GM12891 (cell line): ENCODE data around the gene GATAD2A.

Experiments
- POLR2A ChIP-seq: IDR thresholded peaks from 2 replicates; pipeline ENCODE4 v1.6.1; 2011; ENCODE audit warnings: low read depth, low read length, control low read depth
- POLR2AphosphoS5 ChIP-seq: IDR thresholded peaks from 2 replicates; pipeline ENCODE4 v1.6.1; 2011; ENCODE audit warnings: low read depth, low read length, control low read depth
- POU2F2 ChIP-seq: IDR thresholded peaks from 2 replicates; pipeline ENCODE4 v1.6.1; 2011; ENCODE audit warnings: low read depth, mild to moderate bottlenecking, control low read depth, low read length, moderate library complexity
- SPI1 ChIP-seq: IDR thresholded peaks from 2 replicates; pipeline ENCODE4 v1.6.1; 2011; ENCODE audit warnings: low read depth, low read length, control low read depth
- TAF1 ChIP-seq: IDR thresholded peaks from 2 replicates; pipeline ENCODE4 v1.6.1; 2011; ENCODE audit warnings: low read depth, low read length, control low read depth

DNA sequence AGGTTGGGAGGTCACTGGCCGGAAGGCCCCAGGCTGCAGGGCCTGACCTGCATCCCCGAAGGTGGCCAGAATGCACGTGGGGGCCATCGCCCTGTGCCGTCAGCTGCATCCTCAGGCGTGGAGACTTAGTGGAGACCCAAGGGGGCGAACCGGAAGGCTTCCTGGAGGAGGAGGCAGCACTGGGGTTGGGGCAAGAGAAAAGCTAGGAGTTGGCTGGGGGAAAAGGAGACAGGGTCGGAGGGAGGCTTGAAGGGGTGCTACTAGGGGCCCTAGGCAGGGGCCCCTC, 121.8 kb downstream of the GATAD2A start:
- no peak for TF ChIP-seq POU2F2
- TF ChIP-seq POLR2AphosphoS5 = no peak
- no peak for TF ChIP-seq POLR2A
- no peak for TF ChIP-seq TAF1
- TF ChIP-seq SPI1 = no peak
